ENCODE measurements around the gene ASCL1.

Gene ASCL1

GRCh38 chr12:102977945-102978706 lies 20.7 kb downstream of the ASCL1 start:
- no peak for DNase-seq (ENCODE audit: low spot score)

- no peak for DNase-seq (ENCODE audit: low spot score)
Measured at GRCh38 chr12:102980350-102980749, 22.9 kb downstream of the ASCL1 start.

GRCh38 chr12:102990419-102990818 lies 32.9 kb downstream of the ASCL1 start:
- no peak for DNase-seq (ENCODE audit: low spot score)

- no peak for DNase-seq (ENCODE audit: low spot score)
Measured at GRCh38 chr12:102992297-102992696, 34.8 kb downstream of the ASCL1 start.

GRCh38 chr12:102992720-102993119 lies 35.2 kb downstream of the ASCL1 start:
- DNase-seq (ENCODE audit: low spot score), result no peak

GRCh38 chr12:102993537-102993936 lies 36.1 kb downstream of the ASCL1 start:
- no peak for DNase-seq (ENCODE audit: low spot score)

GRCh38 chr12:102995372-102995771 lies 37.9 kb downstream of the ASCL1 start:
- no peak for DNase-seq (ENCODE audit: low spot score)
